HL-60 (cell line): ENCODE data around the gene RHBDL1.

Experiments used
- CTCF ChIP-seq: IDR thresholded peaks from one replicate; pipeline ENCODE4 v1.5.1; 2011; ENCODE audit warnings: low read length, control low read depth, inconsistent platforms; ENCODE audit not compliant: insufficient read depth
- TF ChIP-seq, protein P1 (sequence below): IDR thresholded peaks from 2 replicates; pipeline ENCODE4 v1.6.1; 2012; ENCODE audit warnings: low read depth; ENCODE audit not compliant: insufficient replicate concordance

DNA sequence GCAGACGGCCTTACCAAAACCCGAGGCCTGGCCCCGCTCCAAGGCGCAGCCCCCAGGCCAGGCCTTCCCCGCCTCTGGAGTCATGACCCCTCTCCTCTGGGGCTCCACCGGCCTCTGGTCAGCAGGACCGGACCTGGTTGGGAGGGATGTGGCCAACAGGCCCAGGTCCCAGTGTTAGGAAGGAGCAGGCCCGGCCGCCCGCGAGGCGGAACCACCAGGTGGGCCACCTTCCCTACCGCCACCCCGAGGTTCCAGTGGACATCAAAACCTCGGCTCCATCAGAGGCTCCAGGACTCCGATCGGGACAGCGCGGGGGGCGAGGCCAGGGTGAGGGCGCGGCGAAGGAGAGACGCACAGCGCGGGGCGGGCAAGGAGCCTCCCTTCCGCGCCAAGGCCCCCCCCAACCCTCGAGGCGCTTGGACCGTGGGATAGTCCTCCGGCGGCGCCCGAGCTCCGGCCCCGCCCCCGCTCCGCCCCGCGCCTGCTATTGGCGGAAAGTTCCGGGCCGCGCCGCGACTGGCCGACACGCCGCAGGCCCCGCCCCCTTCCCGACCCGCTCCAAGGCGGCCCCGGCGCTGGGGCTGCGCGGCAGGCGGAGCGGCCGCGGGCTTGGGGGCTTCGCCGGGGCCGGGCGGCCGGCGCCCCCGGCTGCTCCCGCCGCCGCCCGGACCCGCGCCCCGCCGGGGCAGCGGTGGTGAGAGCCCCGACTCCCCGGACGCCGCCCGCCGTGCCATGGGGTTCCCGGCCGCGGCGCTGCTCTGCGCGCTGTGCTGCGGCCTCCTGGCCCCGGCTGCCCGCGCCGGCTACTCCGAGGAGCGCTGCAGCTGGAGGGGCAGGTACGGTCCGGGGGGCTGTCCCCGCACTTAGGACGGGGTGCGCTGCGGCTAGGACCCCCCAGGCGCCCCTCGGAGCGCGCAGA, 39.3 kb downstream of the RHBDL1 start, which contains the start of gene METRN:
- TF ChIP-seq, protein P1, sequence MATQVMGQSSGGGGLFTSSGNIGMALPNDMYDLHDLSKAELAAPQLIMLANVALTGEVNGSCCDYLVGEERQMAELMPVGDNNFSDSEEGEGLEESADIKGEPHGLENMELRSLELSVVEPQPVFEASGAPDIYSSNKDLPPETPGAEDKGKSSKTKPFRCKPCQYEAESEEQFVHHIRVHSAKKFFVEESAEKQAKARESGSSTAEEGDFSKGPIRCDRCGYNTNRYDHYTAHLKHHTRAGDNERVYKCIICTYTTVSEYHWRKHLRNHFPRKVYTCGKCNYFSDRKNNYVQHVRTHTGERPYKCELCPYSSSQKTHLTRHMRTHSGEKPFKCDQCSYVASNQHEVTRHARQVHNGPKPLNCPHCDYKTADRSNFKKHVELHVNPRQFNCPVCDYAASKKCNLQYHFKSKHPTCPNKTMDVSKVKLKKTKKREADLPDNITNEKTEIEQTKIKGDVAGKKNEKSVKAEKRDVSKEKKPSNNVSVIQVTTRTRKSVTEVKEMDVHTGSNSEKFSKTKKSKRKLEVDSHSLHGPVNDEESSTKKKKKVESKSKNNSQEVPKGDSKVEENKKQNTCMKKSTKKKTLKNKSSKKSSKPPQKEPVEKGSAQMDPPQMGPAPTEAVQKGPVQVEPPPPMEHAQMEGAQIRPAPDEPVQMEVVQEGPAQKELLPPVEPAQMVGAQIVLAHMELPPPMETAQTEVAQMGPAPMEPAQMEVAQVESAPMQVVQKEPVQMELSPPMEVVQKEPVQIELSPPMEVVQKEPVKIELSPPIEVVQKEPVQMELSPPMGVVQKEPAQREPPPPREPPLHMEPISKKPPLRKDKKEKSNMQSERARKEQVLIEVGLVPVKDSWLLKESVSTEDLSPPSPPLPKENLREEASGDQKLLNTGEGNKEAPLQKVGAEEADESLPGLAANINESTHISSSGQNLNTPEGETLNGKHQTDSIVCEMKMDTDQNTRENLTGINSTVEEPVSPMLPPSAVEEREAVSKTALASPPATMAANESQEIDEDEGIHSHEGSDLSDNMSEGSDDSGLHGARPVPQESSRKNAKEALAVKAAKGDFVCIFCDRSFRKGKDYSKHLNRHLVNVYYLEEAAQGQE = no peak
- TF ChIP-seq CTCF = no peak
